Ovary (tissue), 3 donors: ENCODE data around the gene JARID2.

Experiments
- CTCF ChIP-seq, 3 donors: fragments of 450-650 bp in 2 of 3; fragments of 200-600 bp in 1 of 3; IDR thresholded peaks; one replicate each; pipeline versions ENCODE4 v1.5.1 to v1.8.0; 2016 to 2022; ENCODE audit warnings: antibody characterized with exemption in 3 of 3, mild to moderate bottlenecking in 1 of 3
- POLR2A ChIP-seq: fragments of 450-650 bp; IDR thresholded peaks from one replicate; pipeline ENCODE4 v1.6.1; 2017; ENCODE audit warnings: antibody characterized with exemption, mild to moderate bottlenecking, moderate library complexity
- donor health status: DM: no; HTN: no; CAD: no.

DNA sequence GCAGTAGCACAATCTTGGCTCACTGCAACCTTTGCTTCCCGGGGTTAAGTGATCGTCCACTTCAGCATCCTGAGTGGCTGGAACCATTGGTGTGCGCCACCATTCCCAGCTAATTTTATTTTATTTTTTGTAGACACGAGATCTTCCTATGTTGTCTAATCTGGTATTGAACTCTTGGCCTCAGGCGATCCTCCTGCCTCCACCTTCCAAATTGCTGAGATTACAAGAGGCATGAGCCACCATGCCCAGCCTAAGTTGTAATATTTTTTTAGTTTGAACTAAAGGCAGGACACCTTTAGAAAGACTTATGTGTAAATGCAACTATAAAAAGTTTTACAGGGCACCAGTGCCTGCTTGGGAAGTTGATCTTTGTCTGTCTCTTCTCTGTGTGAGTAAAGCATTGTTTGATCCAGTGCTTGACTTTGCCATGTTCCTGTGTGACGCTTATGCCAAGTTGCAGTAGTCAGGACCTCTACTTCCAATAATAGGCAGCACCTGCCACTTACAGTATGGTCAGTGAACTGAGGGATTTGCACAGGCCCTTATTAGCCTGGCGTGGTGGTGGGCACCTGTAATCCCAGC, 46.9 kb downstream of the JARID2 start:
- TF ChIP-seq CTCF (IDR thresholded peaks at IDR 0.05) = no peak
- no peak for TF ChIP-seq POLR2A
